GM12878 (cell line): ENCODE data around the gene MYO16. TPM values are rescaled to one million over a fixed set of nuclear protein-coding genes. Genes with fewer than 3 reads are reported as not detected.

Experiments
- ATAC-seq: fragments of 200-7000 bp; cut with Tn5 transposase; 3 replicates; pipeline ENCODE4 v1.9.1; 2020; ENCODE audit warnings: mild to moderate bottlenecking, moderate library complexity
- BruUV-seq: library from RNA; stranded (reverse); fragments of 400-500 nt; replicated peaks from 2 replicates; lab custom pipeline; 2021; lab: Mats Ljungman, UMichigan
- CTCF ChIA-PET: fragments of 300-600 bp; sonication (Branson Sonifier 250); formaldehyde crosslinking; extraction: SDS; loops from one replicate; lab custom pipeline; 2021; ENCODE audit warnings: inconsistent platforms; lab: Yijun Ruan, JAX
- POLR2A ChIA-PET: fragments of 350-600 bp; formaldehyde crosslinking; extraction: SDS; loops from one replicate; lab custom pipeline; 2021; ENCODE audit warnings: inconsistent platforms; lab: Charles Lee
- RAD21 ChIA-PET: fragments of 300-600 bp; sonication (Branson Sonifier 250); formaldehyde crosslinking; loops from one replicate; lab custom pipeline; 2023; ENCODE audit warnings: antibody characterized with exemption; ENCODE audit not compliant: unreplicated experiment; lab: Charles Lee
- SMC1A ChIA-PET: fragments of 300-600 bp; sonication (Branson Sonifier 250); formaldehyde crosslinking; loops from one replicate; lab custom pipeline; 2023; ENCODE audit not compliant: unreplicated experiment, uncharacterized antibody; lab: Charles Lee
- DNase-seq: peaks from one replicate; pipeline ENCODE4 v3.0.0-alpha.2; 2011; ENCODE audit warnings: low read depth, low spot score
- FAIRE-seq: peaks from 3 replicates; lab custom pipeline; 2011; peaks lifted over from hg19 to GRCh38; lab: Jason Lieb, UNC
- H2AFZ ChIP-seq: 2 replicates; pipeline ENCODE4 v1.6.0; 2011; ENCODE audit warnings: low read depth, low read length, control low read depth; ENCODE audit not compliant: control insufficient read depth
- H3K27ac ChIP-seq: 2 replicates; pipeline ENCODE4 v1.5.1; 2011; ENCODE audit warnings: control low read depth; ENCODE audit not compliant: control insufficient read depth, insufficient read depth
- H3K27me3 ChIP-seq, 2 experiments: replicated peaks in 1 of 2; 2 replicates each; pipeline versions ENCODE4 v1.6.0 to v1.6.1; 2011; ENCODE audit warnings: low read length in 1 of 2; ENCODE audit not compliant: control insufficient read depth in 2 of 2, insufficient read depth in 2 of 2
- H3K36me3 ChIP-seq, 2 experiments: 2 replicates each; pipeline ENCODE4 v1.5.1; 2011; ENCODE audit warnings: low read length in 1 of 2; ENCODE audit not compliant: control insufficient read depth in 2 of 2, insufficient read depth in 2 of 2
- H3K4me1 ChIP-seq: 2 replicates; pipeline ENCODE4 v1.6.1; 2011; ENCODE audit warnings: mild to moderate bottlenecking, low read length, moderate library complexity, mixed read lengths; ENCODE audit not compliant: control insufficient read depth, insufficient read depth
- H3K4me2 ChIP-seq: 2 replicates; pipeline ENCODE4 v1.6.0; 2011; ENCODE audit warnings: control low read depth; ENCODE audit not compliant: control insufficient read depth, insufficient read depth
- H3K4me3 ChIP-seq: fragments of 200-600 bp; sonication (generic); 2 replicates; pipeline ENCODE4 v1.5.1; 2016
- H3K79me2 ChIP-seq: 2 replicates; pipeline ENCODE4 v1.6.0; 2011; ENCODE audit warnings: low read length; ENCODE audit not compliant: control insufficient read depth, insufficient read depth
- H3K9ac ChIP-seq: 2 replicates; pipeline ENCODE4 v1.8.0; 2011; ENCODE audit warnings: low read length, control low read depth, mixed read lengths; ENCODE audit not compliant: control insufficient read depth, insufficient read depth
- H3K9me3 ChIP-seq: replicated peaks from 3 replicates; pipeline ENCODE4 v1.5.1; 2011; ENCODE audit warnings: mild to moderate bottlenecking, low read length; ENCODE audit not compliant: control insufficient read depth, insufficient read depth
- H4K20me1 ChIP-seq: 2 replicates; pipeline ENCODE4 v1.6.0; 2011; ENCODE audit not compliant: control insufficient read depth, insufficient read depth
- CTCF ChIP-seq, 3 experiments: IDR thresholded peaks in 2 of 3; conservative IDR thresholded peaks in 1 of 3; 2 replicates each; pipeline ENCODE4 v1.5.1; 2011; ENCODE audit warnings: low read depth in 3 of 3, low read length in 3 of 3, mild to moderate bottlenecking in 3 of 3, control low read depth in 2 of 3, moderate library complexity in 2 of 3, inconsistent platforms in 1 of 3, mixed read lengths in 1 of 3; ENCODE audit not compliant: control insufficient read depth in 2 of 3, insufficient read depth in 1 of 3; ENCODE audit errors: extremely low read depth in 1 of 3
- ESRRA ChIP-seq: IDR thresholded peaks from 2 replicates; pipeline ENCODE4 v1.6.1; 2012; ENCODE audit warnings: mild to moderate bottlenecking, low read length, improper control_type of control experiment
- PAX5 ChIP-seq: IDR thresholded peaks from 2 replicates; pipeline ENCODE4 v1.6.1; 2011; ENCODE audit warnings: low read depth, low read length, borderline replicate concordance
- POLR2A ChIP-seq: IDR thresholded peaks from 2 replicates; pipeline ENCODE4 v1.6.1; 2011; ENCODE audit warnings: low read depth, mild to moderate bottlenecking, low read length
- SMARCA5 ChIP-seq: fragments of 450-650 bp; IDR thresholded peaks from 2 replicates; pipeline ENCODE4 v1.6.1; 2017; ENCODE audit warnings: mild to moderate bottlenecking
- ZBED1 ChIP-seq: IDR thresholded peaks from 2 replicates; pipeline ENCODE4 v1.6.1; 2016; ENCODE audit warnings: borderline replicate concordance
- ZSCAN29 ChIP-seq: fragments of 450-650 bp; IDR thresholded peaks from 2 replicates; pipeline ENCODE4 v1.6.1; 2017; ENCODE audit warnings: mild to moderate bottlenecking, moderate library complexity
- WGBS: methylation state at CpG from one replicate; pipeline ENCODE4 v1.1.6; 2016; ENCODE audit warnings: low lambda C conversion rate; ENCODE audit not compliant: insufficient replicate concordance, insufficient coverage; ENCODE audit errors: missing lambda C conversion rate; 5-methylcytosine and 5-hydroxymethylcytosine counted together
- in situ Hi-C: fragments of 300-500 bp; cut with MboI; formaldehyde crosslinking; loops from 9 replicates; pipeline ENCODE4 v1.14.3; 2018; ENCODE audit warnings: mixed read lengths
- intact Hi-C: fragments of 100-400 bp; cut with micrococcal nuclease; formaldehyde crosslinking; loops from one replicate; pipeline ENCODE4 v1.14.2; 2022; ENCODE audit not compliant: unreplicated experiment
- polyA plus RNA-seq, 11 experiments: library from polyadenylated mRNA; depleted of rRNA in 4 of 11; unstranded in 6 of 11; stranded (reverse) in 5 of 11; fragments of >200 nt; fragmentation: Nextera tagmentation in 4 of 11; fragmentation: Illumina TruSeq in 1 of 11; extraction: Ambion mirVana in 4 of 11; extraction: Trizol in 1 of 11; gene quantifications; 1 replicate in 1 of 11; 2 replicates in 10 of 11; pipeline versions ENCODE4 v1.2.1 to v1.2.3, GENCODE V29; 2011 to 2016; ENCODE audit warnings: inconsistent platforms in 2 of 11, missing spikeins in 2 of 11, low read depth in 1 of 11
- total RNA-seq, 4 experiments: library from RNA; depleted of rRNA in 3 of 4; stranded (reverse); fragments of >200 nt in 3 of 4; fragmentation: Illumina TruSeq in 1 of 4; extraction: Trizol in 1 of 4; gene quantifications; 2 replicates each; pipeline versions ENCODE4 v1.2.1 to v1.2.3, GENCODE V29; 2013 to 2021
- TF ChIP-seq, protein P1 (sequence below): IDR thresholded peaks from 2 replicates; pipeline ENCODE4 v1.6.1; 2011; ENCODE audit warnings: borderline replicate concordance, low read depth, mild to moderate bottlenecking, moderate library complexity, low read length; ENCODE audit not compliant: insufficient read depth, poor library complexity, severe bottlenecking

Gene MYO16
- total and polyA plus RNA-seq, 10 of the 15 experiments (the other 5 are each of a cell fraction or from before 2014, with no cell fraction given): under 0.01 to 1.7 (median 0.05) TPM; not detected in 4

GRCh38 chr13:109211616-109212015 lies 582.2 kb downstream of the MYO16 start:
- no peak for ATAC-seq
- no peak overlapping the region for H3K4me2 ChIP-seq
- ChIA-PET POLR2A (no interaction called here), SMC1A (interaction anchor here (0.9 to 3.4 kb wide), 4 partner anchors 14 to 56 kb away, joined by 3 to 14 read pairs (median 4); no protein-coding TSS in a partner anchor), RAD21 (interaction anchor here (2.9 kb wide), 1 partner anchor 49 kb away, joined by 11 read pairs; no protein-coding TSS in a partner anchor), CTCF (interaction anchor here (1.1 kb wide), 1 partner anchor 32 kb away, joined by 3 read pairs; no protein-coding TSS in a partner anchor)
- WGBS: 50% methylated on average over 2 of the region's 2 CpGs
- no peaks in the 10 kb centered on the region for H3K9me3 ChIP-seq
- in situ Hi-C loops (no loop called here), intact Hi-C loops (no loop called here)
- H3K36me3 ChIP-seq: no peaks in the 10 kb centered on the region
- no peak overlapping the region for H2AFZ ChIP-seq
- no peaks in the 10 kb centered on the region for H4K20me1 ChIP-seq
- no peak for DNase-seq
- no peaks in the 10 kb centered on the region for H3K79me2 ChIP-seq
- H3K9ac ChIP-seq: no peak overlapping the region
- no peaks in the 10 kb centered on the region for H3K27me3 ChIP-seq
- TF ChIP-seq ESRRA (no peak), SMARCA5 (no peak), ZSCAN29 (no peak), PAX5 (no peak), ZBED1 (no peak), POLR2A (no peak), CTCF (IDR thresholded peaks at IDR 0.05 in 2 of 3, conservative IDR thresholded peaks at IDR 0.05 in 1 of 3; ENCODE audit: control insufficient read depth in 2 of 3, extremely low read depth in 1 of 3, insufficient read depth in 1 of 3, low read depth in 3 of 3, low read length in 3 of 3) (no peak)
- TF ChIP-seq, protein P1, sequence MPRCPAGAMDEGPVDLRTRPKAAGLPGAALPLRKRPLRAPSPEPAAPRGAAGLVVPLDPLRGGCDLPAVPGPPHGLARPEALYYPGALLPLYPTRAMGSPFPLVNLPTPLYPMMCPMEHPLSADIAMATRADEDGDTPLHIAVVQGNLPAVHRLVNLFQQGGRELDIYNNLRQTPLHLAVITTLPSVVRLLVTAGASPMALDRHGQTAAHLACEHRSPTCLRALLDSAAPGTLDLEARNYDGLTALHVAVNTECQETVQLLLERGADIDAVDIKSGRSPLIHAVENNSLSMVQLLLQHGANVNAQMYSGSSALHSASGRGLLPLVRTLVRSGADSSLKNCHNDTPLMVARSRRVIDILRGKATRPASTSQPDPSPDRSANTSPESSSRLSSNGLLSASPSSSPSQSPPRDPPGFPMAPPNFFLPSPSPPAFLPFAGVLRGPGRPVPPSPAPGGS: no peak
- FAIRE-seq: no peak
- H3K27ac ChIP-seq: no peak overlapping the region
- H3K4me3 ChIP-seq: no peak overlapping the region
- no peaks in the 10 kb centered on the region for H3K4me1 ChIP-seq
- BruUV-seq: no TSS peak
